ENCODE data around the gene TUSC2.
"Not testable (repeated sequence)": the region's sequence is repeated elsewhere in the genome, so short reads cannot be mapped to it uniquely, and the experiment has no call there.

Gene TUSC2

DNA sequence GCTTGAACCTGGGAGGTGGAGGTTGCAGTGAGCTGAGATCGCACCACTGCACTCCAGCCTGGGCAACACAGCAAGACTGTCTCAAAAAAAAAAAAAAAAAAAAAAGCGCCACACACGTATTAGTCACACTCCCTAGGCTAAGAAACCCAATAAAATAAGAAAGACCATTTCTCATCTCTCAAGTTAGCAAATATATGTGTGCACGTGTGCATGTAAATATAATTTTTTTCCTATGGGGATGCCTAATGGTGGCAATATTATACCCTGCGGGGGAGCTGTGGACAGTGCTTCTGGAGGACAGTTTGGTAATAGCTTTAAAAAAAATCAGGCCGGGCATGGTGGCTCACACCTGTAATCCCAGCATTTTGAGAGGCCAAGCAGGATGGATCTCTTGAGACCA is 43.9 kb downstream of the TUSC2 start:
- DNase-seq (ENCODE audit: low read depth, low spot score); H3K4me3 ChIP-seq (ENCODE audit: low read length): not testable (repeated sequence)

DNA sequence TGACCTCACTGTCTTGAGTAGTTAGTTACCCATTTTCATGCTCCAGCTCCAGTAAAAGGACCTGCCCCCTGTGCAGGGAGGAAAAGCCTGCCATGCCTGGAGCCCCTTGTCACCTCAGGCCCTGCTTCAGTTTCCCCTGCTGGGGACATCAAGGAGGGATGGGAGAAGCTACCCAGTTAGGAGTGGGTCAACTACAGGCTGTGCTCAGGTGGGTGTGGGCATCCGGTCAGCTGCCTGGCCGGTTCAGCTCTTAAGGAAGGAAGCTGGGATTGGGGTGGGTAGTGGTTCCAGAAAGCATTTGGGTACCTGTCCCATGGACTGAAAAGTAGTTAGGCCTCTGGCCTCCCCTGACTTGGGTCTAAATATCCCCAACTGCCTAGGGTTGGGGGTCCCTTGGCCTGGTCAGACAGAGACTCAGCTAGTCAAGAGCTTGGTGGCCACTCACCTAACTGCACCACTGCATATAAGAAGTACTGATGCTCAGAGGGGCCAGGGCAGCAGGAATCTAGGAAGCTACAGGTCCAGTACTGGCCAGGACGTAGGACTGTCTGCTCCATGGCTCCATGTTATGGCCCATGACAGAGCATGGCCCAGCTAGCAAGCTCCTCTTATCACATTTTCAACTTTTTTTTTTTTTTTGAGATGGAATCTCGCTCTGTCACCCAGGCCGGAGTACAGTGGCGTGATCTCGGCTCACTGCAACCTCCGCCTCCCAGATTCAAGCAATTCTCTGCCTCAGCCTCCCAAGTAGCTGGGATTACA is 48.6 kb downstream of the TUSC2 start:
- no peak overlapping the region for H3K4me3 ChIP-seq (ENCODE audit: low read length)
- no peak for DNase-seq (ENCODE audit: low read depth, low spot score)

GRCh38 chr3:50278880-50279224 is 49.2 kb downstream of the TUSC2 start, which contains the start of gene LSMEM2:
Gene LSMEM2, plus strand, starts transcription at chr3:50279087. Its CDS starts 27 bp downstream, at chr3:50279114.
- H3K4me3 ChIP-seq (ENCODE audit: low read length) = no peak within 1 kb of the TSS

GRCh38 chr3:50278123-50278879 is 49.7 kb downstream of the TUSC2 start:
- DNase-seq (ENCODE audit: low read depth, low spot score) = no peak
- H3K4me3 ChIP-seq (ENCODE audit: low read length) = no peak overlapping the region

More at GRCh38 chr3:50278880-50279224, 49.2 kb downstream of the TUSC2 start, which contains the start of gene LSMEM2:
- no peak for DNase-seq (ENCODE audit: low read depth, low spot score)

DNA sequence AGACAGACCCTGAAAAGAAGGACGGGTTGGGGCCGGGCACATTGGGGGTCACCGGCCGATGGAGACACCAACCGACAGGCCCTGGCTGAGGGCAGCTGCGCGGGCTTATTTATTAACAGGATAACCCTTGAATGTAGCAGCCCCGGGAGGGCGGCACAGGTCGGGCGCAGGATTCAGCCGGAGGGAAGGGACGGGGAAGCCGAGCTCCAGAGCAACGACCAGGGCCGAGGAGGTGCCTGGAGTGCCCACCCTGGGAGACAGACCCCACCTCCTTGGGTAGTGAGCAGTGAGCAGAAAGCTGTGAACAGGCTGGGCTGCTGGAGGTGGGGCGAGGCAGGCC is 51.3 kb downstream of the TUSC2 start:
- no peak for DNase-seq (ENCODE audit: low read depth, low spot score)
- no peak overlapping the region for H3K4me3 ChIP-seq (ENCODE audit: low read length)

DNA sequence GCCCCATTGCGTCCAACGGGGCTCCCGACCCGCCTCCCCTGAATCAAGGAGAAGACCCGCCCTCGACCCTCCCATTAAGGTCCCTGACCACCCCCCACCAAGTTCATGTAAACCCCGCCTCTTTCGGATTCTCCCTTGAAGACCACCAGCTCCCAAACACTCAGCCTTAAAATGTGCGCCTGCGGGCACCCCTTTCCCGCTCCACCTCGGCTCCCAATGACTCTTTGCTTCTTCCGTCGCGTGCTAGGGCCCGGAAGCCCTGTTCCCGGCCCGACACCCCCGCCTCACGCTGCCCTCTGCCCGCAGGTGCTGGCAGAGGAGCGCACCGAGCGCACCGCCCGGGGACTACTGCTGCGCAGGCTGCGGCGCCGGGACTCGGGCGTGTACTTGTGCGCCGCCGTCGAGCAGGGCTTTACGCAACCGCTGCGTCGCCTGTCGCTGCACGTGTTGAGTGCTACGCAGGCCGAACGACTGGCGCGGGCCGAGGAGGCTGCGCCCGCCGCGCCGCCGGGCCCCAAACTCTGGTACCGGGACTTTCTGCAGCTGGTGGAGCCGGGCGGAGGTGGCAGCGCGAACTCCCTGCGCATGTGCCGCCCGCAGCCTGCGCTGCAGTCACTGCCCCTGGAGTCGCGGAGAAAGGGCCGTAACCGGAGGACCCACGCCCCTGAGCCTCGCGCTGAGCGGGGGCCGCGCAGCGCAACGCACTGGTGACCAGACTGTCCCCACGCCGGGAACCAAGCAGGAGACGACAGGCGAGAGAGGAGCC is 51.8 kb downstream of the TUSC2 start:
- DNase-seq (ENCODE audit: low read depth, low spot score) = no peak
- H3K4me3 ChIP-seq (ENCODE audit: low read length) = no peak overlapping the region

GRCh38 chr3:50275141-50275995 is 52.7 kb downstream of the TUSC2 start:
- no peak for DNase-seq (ENCODE audit: low read depth, low spot score)
- no peak overlapping the region for H3K4me3 ChIP-seq (ENCODE audit: low read length)
